CD14-positive monocyte (primary cell): ENCODE results near the gene MT1E. TPM values are rescaled to one million over a fixed set of nuclear protein-coding genes. Genes with fewer than 3 reads are reported as not detected.

Source experiments
- DNase-seq, 3 donors: peaks; one replicate each; pipeline ENCODE4 v3.0.0-alpha.2; 2011 to 2022
- H2AFZ ChIP-seq: 2 replicates; pipeline ENCODE4 v1.6.0; 2012; ENCODE audit warnings: mild to moderate bottlenecking, low read depth, low read length, inconsistent platforms; ENCODE audit not compliant: insufficient read depth, poor library complexity, severe bottlenecking
- H3K27ac ChIP-seq, 2 donors: 1 replicate in 1 of 2; 2 replicates in 1 of 2; pipeline ENCODE4 v1.5.1; 2012 to 2013; ENCODE audit warnings: low read length in 2 of 2, control low read depth in 1 of 2, inconsistent platforms in 1 of 2, low read depth in 1 of 2, mild to moderate bottlenecking in 1 of 2
- H3K27me3 ChIP-seq, 2 donors: one replicate each; pipeline versions ENCODE4 v1.6.0 to v1.6.1; 2011 to 2013; ENCODE audit warnings: low read length in 2 of 2; ENCODE audit not compliant: control insufficient read depth in 2 of 2, insufficient read depth in 2 of 2
- H3K36me3 ChIP-seq, 2 donors: replicated peaks in 1 of 2; 1 replicate in 1 of 2; 2 replicates in 1 of 2; pipeline versions ENCODE4 v1.5.1 to v1.6.1; 2012 to 2013; ENCODE audit warnings: low read length in 2 of 2, control low read depth in 1 of 2, inconsistent platforms in 1 of 2, mild to moderate bottlenecking in 1 of 2; ENCODE audit not compliant: insufficient read depth in 2 of 2, control insufficient read depth in 1 of 2
- H3K4me1 ChIP-seq, 2 donors: 1 replicate in 1 of 2; 2 replicates in 1 of 2; pipeline versions ENCODE4 v1.5.1 to v1.6.1; 2012 to 2013; ENCODE audit warnings: low read length in 2 of 2, control low read depth in 1 of 2, inconsistent platforms in 1 of 2, mild to moderate bottlenecking in 1 of 2, moderate library complexity in 1 of 2; ENCODE audit not compliant: insufficient read depth in 2 of 2, control insufficient read depth in 1 of 2
- H3K4me2 ChIP-seq: replicated peaks from 2 replicates; pipeline ENCODE3; 2012; ENCODE audit warnings: low read length, moderate library complexity, mild to moderate bottlenecking; ENCODE audit not compliant: poor library complexity, severe bottlenecking; ENCODE audit errors: extremely low read depth
- H3K4me3 ChIP-seq, 3 experiments: fragments of 200-600 bp in 1 of 3; sonication (generic) in 1 of 3; replicated peaks in 1 of 3; 1 replicate in 2 of 3; 2 replicates in 1 of 3; pipeline ENCODE4 v1.5.1; 2011 to 2013; ENCODE audit warnings: low read length in 3 of 3, mild to moderate bottlenecking in 3 of 3, control low read depth in 2 of 3, low read depth in 2 of 3, inconsistent platforms in 1 of 3, moderate library complexity in 1 of 3
- H3K79me2 ChIP-seq: 2 replicates; pipeline ENCODE4 v1.6.0; 2012; ENCODE audit warnings: mild to moderate bottlenecking, control low read depth, inconsistent platforms, low read length, moderate library complexity; ENCODE audit not compliant: insufficient read depth
- H3K9ac ChIP-seq: 2 replicates; pipeline ENCODE4 v1.6.0; 2017; ENCODE audit warnings: low read length, mild to moderate bottlenecking; ENCODE audit not compliant: insufficient read depth, poor library complexity, severe bottlenecking
- H3K9me3 ChIP-seq, 2 donors: replicated peaks in 1 of 2; 1 replicate in 1 of 2; 2 replicates in 1 of 2; pipeline versions ENCODE4 v1.5.1 to v1.6.1; 2012 to 2013; ENCODE audit warnings: low read length in 2 of 2, control low read depth in 1 of 2; ENCODE audit not compliant: control insufficient read depth in 1 of 2, insufficient read depth in 1 of 2
- H4K20me1 ChIP-seq: 2 replicates; pipeline ENCODE4 v1.6.0; 2012; ENCODE audit warnings: mild to moderate bottlenecking, low read length, control low read depth, moderate library complexity; ENCODE audit not compliant: insufficient read depth
- H3K27ac Mint-ChIP-seq, 7 donors: one replicate each; pipeline ENCODE4 v1.8.0; 2020; ENCODE audit warnings: mild to moderate bottlenecking in 7 of 7, mixed read lengths in 7 of 7, moderate library complexity in 6 of 7, inconsistent platforms in 2 of 7
- H3K27me3 Mint-ChIP-seq, 3 donors: one replicate each; pipeline ENCODE4 v1.8.0; 2021 to 2022; ENCODE audit warnings: low read depth in 3 of 3, mild to moderate bottlenecking in 3 of 3, mixed read lengths in 3 of 3, moderate library complexity in 3 of 3, inconsistent platforms in 1 of 3
- H3K36me3 Mint-ChIP-seq, 2 donors: one replicate each; pipeline ENCODE4 v1.8.0; 2020; ENCODE audit warnings: mixed read lengths in 2 of 2, inconsistent platforms in 1 of 2, mild to moderate bottlenecking in 1 of 2
- H3K4me1 Mint-ChIP-seq: one replicate; pipeline ENCODE4 v1.8.0; 2020; ENCODE audit warnings: mild to moderate bottlenecking, mixed read lengths
- H3K4me3 Mint-ChIP-seq, 2 donors: one replicate each; pipeline ENCODE4 v1.8.0; 2020; ENCODE audit warnings: mild to moderate bottlenecking in 2 of 2, mixed read lengths in 2 of 2, moderate library complexity in 1 of 2
- H3K9me3 Mint-ChIP-seq, 7 donors: one replicate each; pipeline ENCODE4 v1.8.0; 2020 to 2022; ENCODE audit warnings: mixed read lengths in 7 of 7, mild to moderate bottlenecking in 6 of 7, moderate library complexity in 6 of 7, inconsistent platforms in 2 of 7
- WGBS: methylation state at CpG from one replicate; pipeline ENCODE4 v1.1.5; 2013; ENCODE audit warnings: missing lambda C conversion rate; ENCODE audit not compliant: insufficient coverage; 5-methylcytosine and 5-hydroxymethylcytosine counted together
- intact Hi-C, 2 donors: fragments of 100-400 bp; cut with micrococcal nuclease; formaldehyde crosslinking; loops; one replicate each; pipeline versions ENCODE4 v1.15.0 to v1.15.1; 2023
- polyA plus RNA-seq, 3 donors: library from polyadenylated mRNA; depleted of rRNA in 1 of 3; unstranded in 2 of 3; stranded (reverse) in 1 of 3; fragments of 300-500 nt in 2 of 3; fragments of >200 nt in 1 of 3; fragmentation: Illumina TruSeq in 2 of 3; gene quantifications; 1 replicate in 2 of 3; 2 replicates in 1 of 3; pipeline ENCODE4 v1.2.3, GENCODE V29; 2012 to 2021
- TF ChIP-seq, protein P1 (sequence below): fragments of 200-600 bp; IDR thresholded peaks from one replicate; pipeline ENCODE4 v1.8.0; 2022; ENCODE audit warnings: antibody characterized with exemption, mild to moderate bottlenecking

The MT1E gene
- polyA plus RNA-seq, 3 donors: 1.3 to 4.3 (median 4.0) TPM

- TF ChIP-seq, protein P1, sequence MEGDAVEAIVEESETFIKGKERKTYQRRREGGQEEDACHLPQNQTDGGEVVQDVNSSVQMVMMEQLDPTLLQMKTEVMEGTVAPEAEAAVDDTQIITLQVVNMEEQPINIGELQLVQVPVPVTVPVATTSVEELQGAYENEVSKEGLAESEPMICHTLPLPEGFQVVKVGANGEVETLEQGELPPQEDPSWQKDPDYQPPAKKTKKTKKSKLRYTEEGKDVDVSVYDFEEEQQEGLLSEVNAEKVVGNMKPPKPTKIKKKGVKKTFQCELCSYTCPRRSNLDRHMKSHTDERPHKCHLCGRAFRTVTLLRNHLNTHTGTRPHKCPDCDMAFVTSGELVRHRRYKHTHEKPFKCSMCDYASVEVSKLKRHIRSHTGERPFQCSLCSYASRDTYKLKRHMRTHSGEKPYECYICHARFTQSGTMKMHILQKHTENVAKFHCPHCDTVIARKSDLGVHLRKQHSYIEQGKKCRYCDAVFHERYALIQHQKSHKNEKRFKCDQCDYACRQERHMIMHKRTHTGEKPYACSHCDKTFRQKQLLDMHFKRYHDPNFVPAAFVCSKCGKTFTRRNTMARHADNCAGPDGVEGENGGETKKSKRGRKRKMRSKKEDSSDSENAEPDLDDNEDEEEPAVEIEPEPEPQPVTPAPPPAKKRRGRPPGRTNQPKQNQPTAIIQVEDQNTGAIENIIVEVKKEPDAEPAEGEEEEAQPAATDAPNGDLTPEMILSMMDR: peak; percentile 39
- no peak overlapping the region for H3K9ac ChIP-seq
Measured at GRCh38 chr16:56643080-56643778, 17.6 kb downstream of the MT1E start.

DNA sequence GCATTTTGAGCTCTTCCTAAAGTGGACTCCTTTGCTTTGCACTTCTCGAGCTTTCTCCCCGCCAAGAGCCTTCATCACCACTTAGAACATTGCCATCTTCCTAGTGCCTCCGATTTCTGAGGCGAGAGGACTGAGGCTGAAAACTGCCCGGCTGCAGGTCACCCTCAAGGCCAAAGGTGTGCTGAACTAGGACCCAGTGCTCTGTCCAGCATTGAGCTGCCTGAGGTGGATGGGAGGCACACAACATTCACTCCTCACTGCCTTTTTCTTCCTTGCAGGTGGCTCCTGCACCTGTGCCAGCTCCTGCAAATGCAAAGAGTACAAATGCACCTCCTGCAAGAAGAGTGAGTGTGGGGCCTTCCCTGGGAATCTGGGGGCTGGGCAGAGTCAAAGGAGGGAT, 18.3 kb downstream of the MT1E start:
- Histone ChIP-seq H3K9ac (no peak overlapping the region), H3K27me3 (peaks cover 74 to 100% of the 10 kb centered on the region in 2 donors), H2AFZ (peak overlapping the region; percentile 45), H3K79me2 (no peaks in the 10 kb centered on the region), H3K4me2 (peak overlapping the region; percentile 67), H3K9me3 (peaks cover 0 to 14% of the 10 kb centered on the region in 2 donors), H3K4me1 (peaks cover 4 to 8% of the 10 kb centered on the region in 2 donors), H4K20me1 (no peaks in the 10 kb centered on the region), H3K36me3 (no peaks in the 10 kb centered on the region), H3K4me3 (peak overlapping the region in 1 of 3 experiments; percentile 54), H3K27ac (no peak overlapping the region)
- Mint-ChIP-seq H3K9me3 (peaks cover 0 to 7% (median 0%) of the 10 kb centered on the region in 7 donors), H3K4me3 (peak overlapping the region; percentile 37 to 83), H3K27me3 (peaks cover 79 to 95% (median 92%) of the 10 kb centered on the region in 3 donors), H3K4me1 (peaks cover 13% of the 10 kb centered on the region), H3K36me3 (no peaks in the 10 kb centered on the region), H3K27ac (no peak overlapping the region)
- TF ChIP-seq, protein P1: peak; percentile 7
- intact Hi-C loops: no loop called here
- no peak for DNase-seq
- WGBS: 35% methylated on average over 4 of the region's 5 CpGs

More at GRCh38 chr16:56643080-56643778, 17.6 kb downstream of the MT1E start:
- intact Hi-C loops: no loop called here
- H3K36me3 Mint-ChIP-seq: no peaks in the 10 kb centered on the region
- no peak overlapping the region for H3K27ac Mint-ChIP-seq
- Histone ChIP-seq H3K4me1 (peaks cover 6 to 12% of the 10 kb centered on the region in 2 donors), H3K36me3 (no peaks in the 10 kb centered on the region), H3K27ac (no peak overlapping the region), H3K4me2 (peak overlapping the region; percentile 67), H3K27me3 (peaks cover 80 to 100% of the 10 kb centered on the region in 2 donors), H3K9me3 (peaks cover 0 to 20% of the 10 kb centered on the region in 2 donors), H3K79me2 (no peaks in the 10 kb centered on the region), H2AFZ (peak overlapping the region; percentile 45), H4K20me1 (no peaks in the 10 kb centered on the region), H3K4me3 (peak overlapping the region in 1 of 3 experiments; percentile 54)
- H3K27me3 Mint-ChIP-seq: peaks cover 78 to 95% (median 92%) of the 10 kb centered on the region in 3 donors
- peak; percentile 54 to 56 (median 55) for DNase-seq
- H3K4me1 Mint-ChIP-seq: peaks cover 14% of the 10 kb centered on the region
- peaks cover 0 to 7% (median 0%) of the 10 kb centered on the region in 7 donors for H3K9me3 Mint-ChIP-seq
- WGBS: 7% methylated on average over 42 of the region's 42 CpGs
- H3K4me3 Mint-ChIP-seq: peak overlapping the region; percentile 37 to 83
